Measurements from ENCODE around the gene RNF186.
"Not testable (repeated sequence)": the region's sequence is repeated elsewhere in the genome, so short reads cannot be mapped to it uniquely, and the experiment has no call there.

The RNF186 gene

DNA sequence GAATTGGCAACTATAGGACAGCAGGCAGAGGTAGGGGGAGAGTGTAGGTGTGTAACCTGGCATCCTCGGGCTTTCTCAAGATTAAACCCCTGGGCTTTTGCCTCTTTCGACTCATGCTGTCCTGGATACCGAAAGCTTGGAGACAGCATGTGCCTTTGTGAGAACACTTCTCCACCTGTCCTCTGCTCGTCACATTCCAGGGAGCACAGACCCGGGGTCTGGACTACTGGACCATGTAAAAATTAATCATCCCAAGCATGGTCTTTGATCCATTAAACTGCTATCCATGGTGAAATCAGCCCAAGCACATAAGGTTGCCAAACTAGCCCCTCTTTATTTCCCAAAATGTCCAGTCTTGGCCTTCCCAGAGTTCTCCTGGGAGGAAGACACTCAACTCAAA is 9.0 kb upstream of the RNF186 start:
- DNase-seq = no peak

DNA sequence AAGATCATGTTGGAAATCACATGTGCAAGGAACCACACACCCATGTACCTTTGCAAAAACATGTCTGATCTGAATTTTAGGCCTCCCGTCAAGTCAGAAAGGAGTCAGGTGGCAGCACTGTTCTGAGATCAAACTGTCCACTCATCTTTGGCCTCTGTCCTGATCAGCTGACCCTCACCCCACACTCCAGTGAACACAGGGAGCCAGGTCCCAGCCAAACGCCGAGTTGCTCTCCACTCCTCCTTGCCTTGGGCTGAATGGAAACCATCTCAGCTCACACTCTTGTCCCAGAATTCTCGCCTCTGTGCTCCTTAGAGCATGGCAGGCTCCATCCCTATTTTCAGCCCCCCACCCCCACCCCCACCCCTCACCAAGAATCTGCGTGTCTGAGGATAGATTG is 4.6 kb upstream of the RNF186 start:
- DNase-seq = no peak

DNA sequence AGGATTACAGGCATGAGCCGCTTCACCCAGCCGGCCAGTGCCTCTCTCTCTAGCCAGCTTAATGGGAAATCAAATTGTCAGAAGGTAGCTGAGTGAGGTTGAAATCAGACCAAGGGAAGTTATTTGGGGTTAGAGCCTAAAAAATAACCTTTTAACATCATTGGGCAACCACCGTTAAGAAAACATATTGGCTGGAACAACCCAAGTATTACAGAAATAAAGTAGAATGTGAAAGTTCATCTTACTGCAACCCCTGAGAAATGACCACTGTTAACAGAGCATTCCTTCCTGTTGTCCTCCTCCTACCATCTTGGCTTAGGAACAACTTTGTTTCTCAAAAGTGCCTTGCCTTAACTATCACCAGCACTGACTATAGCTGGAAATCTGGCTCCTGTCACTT is 3.2 kb upstream of the RNF186 start:
- no peak for DNase-seq

DNA sequence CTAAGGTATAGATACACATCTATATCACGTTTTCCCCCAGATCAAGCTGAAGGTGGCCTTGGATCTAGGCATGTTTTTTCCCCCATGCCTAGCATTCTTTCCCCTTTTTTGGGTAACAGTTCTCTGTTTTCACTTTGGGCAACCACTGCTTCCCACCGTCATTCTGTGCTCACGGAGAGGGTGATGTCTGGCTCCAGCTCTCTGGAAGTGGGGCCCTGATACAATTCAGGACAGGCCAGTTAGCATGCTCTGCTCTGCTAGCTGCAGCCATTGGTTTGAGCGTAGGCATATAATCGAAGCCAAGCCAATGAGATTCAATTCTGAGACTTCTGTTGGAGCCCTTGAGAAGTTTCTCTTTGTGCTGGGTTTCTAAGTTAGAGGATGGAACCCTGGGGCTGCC is 2.1 kb upstream of the RNF186 start:
- no peak for DNase-seq

DNA sequence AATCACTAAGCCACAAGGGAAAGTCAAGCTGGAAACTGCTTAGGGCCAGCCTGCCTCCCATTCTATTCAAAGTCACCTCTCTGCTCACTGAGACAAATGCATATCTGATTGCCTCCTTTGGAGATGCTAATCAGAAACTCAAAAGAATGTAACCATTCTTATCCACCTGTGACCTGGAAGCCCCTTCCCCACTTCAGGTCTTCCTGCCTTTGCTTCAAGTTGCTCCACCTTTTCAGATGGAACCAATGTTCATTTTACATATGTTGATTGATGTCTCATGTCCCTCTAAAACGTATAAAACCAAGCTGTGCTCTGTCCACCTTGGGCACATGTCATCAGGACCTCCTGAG is 1.6 kb upstream of the RNF186 start:
- not testable (repeated sequence) for DNase-seq

DNA sequence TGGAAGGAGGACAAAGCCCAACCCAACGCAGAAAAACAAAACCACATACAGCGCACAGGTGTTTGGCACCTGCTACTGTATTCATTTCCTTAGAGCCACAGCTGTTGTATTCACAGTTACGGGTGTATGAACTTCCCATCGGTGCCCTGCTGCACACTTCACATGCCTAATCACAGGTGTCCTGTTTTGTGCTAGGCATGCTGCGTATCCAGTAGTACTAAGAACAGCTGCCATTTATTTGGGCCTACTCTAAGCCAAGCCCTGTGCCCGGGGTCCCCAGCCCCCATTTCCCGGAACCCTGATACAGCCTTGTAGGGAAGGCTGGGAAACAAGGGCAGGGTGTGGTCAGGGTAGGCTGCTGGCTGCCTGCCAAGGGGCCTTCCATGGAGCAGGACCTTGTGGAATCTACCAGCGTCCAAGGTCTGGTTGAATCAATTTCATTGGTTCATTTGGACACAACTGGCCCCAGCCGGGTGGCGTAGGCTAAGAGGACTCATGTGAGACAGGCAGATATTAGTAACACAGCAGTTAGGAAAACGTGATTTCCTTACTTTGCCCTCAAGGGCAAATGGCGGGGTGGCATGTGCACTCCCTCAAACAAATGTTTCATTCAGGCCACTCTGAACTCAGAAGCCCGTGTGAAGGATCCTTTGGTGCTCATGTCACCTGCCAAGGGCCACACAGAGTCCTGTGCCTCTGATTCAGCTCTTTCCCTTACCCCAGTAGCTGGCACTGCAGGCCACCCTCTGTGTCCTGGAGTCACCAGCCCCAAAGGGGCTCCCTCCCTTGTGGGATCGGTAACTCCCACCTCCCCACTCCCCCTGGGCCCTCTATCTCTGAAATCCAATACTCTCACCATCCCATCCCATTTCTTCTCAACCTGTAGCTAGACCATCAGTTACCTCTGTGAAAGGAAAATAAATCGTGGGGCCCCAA is 986 bp upstream of the RNF186 start:
- no peak for DNase-seq

DNA sequence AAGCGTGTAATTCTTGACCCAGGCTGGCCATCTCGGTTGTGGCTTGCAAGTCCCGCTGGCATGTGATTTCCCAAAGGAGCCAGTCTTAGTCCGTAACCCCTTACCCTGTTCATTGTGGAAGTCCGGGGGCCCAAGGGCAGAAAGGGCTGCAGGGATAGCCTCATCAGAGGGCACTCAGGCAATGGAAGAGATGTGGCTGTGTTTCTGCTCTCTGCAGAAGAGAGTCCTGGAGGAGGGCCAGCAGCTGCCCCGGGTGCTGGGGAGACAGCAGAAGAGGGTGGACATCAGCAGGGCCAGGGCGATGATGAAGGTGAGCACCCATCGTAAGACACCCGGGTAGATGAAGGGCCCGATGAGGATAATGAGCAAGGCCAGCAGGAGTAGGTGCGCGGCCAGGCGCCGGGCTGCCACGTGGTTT is 830 bp downstream of the RNF186 start:
- DNase-seq = no peak

DNA sequence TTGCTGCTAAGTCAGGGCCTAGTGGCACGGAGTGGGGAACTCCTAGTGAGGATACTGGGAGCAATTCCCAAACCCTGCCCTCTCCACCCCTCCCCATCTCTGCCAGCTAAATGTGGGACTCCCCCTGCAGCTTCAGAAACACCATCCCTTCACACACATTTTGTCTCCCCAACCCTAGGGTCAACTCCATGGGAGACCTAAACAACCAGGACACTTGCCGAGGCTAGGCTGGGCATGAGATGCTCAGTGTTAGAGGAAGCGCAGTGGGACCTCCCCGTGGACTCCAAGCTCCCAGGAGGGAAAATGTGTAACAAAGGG is 1.5 kb downstream of the RNF186 start:
- no peak for DNase-seq

DNA sequence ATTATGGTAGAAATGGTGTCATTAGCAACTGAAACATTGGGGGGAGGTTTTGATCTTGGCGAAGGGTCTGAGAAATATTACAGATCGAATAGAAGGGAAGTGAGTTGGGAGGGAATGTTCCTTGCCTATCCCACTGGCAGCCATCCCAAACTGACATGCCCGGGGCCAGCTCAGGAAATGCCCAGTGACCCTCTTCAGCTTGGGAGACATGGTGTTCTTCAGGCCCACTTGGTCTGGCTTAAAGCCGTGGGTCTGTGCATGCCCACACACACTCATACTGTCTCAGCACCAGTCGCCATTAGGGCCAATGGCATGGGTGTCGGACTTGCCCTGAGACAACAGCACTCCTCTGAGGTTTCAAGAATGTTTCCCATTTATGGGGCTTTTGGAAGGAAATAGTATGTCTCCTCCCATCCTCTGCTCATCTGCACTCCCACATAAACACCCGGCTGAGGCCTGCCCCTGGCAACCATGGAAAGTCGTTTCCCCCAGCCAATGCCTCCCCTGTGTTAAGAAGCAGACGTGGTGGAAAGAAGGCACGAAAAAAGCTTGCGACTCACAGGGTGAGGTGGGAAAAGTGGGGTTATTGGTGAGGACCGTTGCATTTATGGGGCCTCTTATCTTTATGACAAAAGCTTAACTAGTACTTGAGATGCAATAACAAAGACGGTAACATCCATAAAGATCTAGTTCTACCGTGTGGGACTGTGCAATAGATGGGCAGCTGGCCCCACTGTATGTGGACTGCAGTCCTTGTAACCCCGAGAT is 2.0 kb downstream of the RNF186 start:
- DNase-seq = no peak

DNA sequence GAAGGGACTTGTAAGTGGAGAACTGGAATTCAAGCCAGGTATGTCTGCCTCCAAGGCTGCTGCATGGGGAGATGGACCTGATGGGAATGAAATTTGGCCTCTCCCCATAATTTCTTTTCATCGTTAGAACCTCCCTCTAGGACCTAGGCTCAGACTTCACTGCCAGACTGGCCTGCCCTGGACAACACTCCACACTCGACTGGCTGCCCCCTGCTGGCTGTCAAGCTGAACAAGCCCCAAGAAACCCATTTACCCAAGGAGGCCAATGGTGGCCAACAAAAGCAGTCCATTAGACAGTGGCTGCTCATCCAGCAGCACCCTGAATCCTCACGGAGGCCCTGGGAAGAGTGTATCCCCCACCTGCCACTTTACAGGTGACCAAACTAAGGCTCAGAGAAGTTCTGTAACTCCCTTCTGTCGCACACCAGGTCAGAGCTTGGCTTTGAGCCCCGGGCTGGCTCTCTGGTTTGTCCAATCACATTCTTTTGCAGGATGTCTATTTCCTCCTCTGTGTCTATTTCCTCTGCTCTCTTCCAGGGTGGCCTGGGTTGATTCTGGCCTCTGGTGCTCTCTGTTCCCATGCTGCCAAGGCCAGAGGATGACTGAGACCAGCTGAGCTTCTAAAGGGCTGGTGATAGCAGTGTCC is 3.8 kb downstream of the RNF186 start:
- DNase-seq = no peak

DNA sequence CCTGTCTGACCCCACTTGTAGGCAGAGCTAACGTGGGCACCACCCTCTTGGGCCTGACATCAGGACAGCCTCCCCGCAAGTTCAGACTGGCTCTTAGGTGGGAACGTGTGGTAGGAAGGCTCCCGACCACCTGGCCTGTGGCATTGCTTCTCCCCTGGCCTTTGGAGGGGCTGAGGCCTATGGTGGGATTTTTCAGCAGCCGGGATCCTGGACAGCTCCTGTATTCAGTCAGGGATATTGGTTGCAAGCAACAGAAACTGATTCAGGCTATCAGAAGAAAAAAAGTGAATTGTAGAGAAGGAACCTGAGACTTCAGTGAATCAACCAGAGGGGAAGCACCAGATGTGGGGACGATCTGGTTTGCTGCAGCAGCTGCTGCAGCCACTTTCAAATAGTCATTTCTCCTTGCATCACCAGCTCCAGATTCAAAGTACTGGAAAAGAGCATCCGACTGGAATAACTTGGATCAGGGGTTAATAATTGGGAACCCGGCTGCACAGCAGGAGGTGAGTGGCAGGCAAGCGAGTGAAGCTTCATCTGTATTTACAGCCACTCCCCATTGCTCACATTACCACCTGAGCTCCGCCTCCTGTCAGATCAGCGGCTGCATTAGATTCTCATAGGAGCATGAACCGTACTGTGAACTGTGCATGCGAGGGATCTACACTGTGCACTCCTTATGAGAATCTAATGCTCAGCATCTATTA is 5.9 kb downstream of the RNF186 start:
- DNase-seq = no peak

DNA sequence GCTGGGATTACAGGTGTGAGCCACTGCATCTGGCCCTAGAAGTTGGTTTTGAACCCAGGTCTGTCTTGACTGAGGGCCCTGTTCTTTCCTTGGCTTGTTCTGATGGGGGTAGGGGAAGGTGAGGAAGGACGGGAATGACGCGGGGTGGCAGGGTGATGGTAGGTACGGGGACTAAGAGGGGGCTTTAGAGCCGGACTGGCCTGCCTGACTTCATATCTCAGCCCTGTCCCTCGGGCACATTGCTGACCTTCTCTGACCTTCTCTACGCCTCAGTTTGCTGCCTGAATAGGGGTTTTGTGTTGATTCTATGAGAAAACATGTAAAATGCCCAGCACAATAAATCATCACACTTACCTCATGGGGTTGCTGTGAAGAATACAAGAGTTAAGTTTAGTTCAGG is 6.7 kb downstream of the RNF186 start:
- no peak for DNase-seq

DNA sequence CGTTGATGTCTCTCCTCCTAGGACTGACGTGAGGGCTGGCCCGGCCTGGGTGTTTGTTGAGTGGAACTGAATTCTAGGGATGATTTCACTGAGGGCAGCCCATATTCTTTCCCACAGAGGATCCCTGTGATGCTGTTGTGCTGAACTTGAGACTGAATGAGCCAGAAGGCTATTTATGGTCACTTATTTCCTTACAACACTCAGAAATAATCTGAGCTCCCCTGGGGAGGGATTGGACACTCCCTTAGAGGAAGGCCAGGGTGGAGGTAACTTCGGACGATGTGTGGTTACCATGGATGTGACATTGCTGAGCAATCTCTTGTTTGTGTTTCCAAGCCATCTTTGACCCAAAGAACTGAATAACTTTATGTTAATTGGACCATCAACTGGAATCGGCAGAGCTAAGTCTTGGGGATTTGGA is 10.2 kb downstream of the RNF186 start:
- no peak for DNase-seq

DNA sequence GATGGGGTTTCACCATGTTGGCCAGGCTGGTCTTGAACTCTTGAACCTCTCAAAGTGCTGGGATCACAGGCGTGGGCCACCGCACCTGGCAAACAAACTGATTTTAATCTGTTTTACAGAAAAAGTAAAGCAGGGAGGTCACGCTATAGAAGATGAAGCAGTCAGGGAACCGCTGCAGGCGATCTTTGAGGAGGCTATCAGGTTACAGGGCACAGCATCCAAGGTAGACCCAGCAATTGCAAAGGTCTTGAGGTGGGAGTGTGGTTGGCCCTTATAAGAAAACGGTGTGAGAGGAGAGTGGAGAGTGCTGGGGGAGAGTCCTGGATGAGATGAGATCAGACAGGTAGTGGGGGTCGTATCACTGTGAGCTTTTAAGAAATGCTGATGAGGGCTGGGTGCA is 12.8 kb downstream of the RNF186 start:
- DNase-seq = no peak

DNA sequence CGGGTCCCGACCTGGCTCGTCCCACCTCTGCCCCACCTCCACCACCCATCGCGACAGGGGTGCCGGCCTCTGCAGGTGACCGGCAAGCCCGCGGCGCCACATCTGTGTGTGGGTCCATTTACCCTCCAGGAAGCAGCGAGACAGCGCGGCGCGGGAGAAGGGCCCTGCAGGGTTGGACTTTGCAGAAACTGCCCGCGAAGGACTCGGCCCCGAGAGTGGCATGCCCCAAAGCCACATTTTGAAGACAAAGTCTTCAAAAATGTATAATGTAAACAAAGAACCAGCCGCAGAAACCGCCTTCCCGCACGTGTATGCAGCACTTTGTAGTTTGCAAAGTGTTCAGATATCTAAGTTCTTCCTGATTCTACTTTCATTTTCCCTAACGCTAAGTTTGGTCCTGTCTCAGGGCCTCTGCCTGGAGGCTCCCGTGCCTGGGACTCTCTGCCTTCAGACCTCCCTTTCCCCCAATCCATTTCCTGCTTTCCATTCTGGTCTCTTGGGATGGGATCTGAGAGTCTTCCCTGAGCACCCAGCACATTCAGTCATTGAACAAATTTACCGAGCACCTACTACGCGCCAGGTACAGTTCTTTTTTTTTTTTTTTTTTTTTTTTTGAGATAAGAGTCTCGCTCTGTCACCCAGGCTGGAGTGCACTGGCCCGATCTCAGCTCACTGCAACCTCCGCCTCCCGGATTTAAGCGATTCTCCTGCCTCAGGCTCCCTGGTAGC is 14.8 kb downstream of the RNF186 start:
- DNase-seq = peak; percentile 29

DNA sequence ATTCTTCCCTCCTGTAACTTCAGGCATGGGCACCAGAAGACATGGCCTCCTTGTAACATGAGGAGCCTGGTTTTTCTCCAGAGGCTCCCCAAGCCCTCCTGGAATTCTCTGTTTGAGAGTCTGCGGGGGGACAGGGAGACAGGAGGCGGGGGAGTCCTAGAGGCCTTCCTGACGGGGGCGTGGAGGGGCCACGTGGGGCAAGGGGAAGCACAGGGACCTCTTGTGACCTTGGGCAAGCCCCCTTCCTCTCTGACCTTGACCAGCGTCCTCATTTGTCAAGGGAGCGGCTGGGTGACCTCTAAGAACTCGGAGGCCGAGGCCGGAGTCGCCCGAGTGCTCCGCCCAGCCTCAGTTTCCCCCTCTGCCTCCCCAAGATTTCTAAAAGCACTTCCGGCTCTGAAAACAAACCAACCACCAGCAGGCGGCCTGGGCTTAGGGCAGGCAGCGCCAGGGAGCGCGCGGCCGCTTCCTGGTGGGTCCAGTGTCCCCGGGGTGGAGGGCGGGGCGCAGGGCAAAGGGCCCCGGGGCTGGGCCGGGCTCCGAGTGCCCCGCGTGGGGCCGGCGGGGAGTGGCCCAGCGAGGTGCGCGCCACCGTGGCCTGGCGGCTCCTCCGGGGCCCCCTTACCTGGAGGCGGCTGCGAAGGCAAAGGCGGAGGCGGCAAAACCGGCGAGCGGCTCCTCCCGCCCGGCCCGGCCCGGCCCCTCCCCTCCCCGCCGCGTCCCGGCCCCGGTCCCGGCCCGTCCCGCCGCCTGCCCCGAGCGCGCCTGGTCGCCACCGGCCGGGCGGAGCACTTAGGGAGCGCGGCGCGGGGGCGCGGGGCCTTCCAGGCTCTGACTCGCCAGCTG is 15.6 kb downstream of the RNF186 start, which contains the start of gene TMCO4:
TMCO4 (minus strand) TSS at position 687 of the 846 bp plus-strand sequence. CDS start 19,158 bp downstream, outside the sequence.
- peak; percentile 37 for DNase-seq

DNA sequence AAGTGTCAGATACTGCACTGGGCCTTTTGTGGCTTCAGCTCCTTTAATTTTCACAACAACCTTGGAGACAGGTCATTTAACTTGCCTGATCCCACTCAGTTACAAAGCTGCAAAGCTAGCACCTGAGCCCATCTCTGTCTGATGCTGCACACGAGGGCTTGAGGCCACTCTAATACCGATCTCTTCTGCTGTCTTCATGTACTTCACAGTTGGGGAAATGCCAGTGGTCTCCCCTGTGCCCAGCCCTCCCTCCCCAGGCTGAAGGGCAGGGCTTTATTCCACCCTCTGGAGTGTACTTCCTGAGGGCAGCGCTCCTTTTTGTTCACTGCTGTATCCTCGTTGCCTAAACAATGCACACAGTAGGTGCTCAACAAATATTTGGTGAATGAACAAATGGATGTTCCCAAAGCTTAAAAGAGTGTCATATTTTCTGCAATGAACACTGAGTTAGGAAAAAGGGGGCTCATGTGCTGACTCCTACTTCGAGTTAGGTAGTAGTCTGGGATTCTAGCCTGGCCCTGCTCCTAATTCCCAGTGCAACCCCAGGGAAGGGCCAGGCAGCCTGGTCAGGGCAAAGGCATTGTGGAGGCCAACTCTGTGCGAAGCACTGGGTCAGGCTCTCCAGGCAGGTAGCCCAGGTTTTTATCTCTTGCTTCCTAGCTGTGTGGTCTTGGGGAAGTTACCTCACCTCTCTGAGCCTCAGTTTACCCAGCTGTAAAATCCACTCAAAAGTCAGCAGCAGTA is 16.4 kb downstream of the RNF186 start:
- DNase-seq = no peak

DNA sequence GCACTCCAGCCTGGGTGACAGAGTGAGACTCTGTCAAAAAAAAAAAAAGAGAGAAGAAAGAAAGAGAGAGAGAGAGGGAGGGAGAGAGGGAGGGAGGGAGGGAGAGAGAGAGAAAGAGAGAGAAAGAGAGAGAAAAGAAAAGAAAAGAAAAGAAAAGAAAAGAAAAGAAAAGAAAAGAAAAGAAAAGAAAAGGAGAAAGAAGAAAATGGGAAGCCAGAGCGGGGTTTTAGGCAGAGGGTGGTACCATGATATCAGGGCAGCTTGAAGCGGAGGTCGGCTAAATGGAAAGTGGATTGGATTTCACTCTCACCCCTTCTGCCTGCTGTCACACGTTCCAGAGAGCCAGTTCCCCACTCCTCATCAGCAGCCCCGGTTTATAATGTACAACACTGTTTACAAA is 17.3 kb downstream of the RNF186 start:
- no peak for DNase-seq

DNA sequence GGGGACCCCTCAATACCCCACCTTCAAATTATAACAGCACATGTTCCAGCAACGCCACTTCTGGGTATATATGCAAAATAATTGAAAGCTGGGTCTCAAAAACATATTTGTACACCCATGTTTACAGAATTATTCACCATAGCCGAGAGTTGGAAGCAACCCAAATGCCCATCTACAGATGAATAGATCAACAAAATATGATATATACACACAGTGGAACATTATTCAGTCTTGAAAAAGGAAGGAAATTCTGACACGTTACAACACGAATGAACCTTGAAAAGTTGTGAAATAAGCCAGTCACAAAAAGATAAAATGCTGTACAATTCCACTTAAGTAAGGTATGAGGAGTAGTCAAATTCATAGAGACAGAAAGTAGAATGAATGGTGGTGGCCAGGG is 20.5 kb downstream of the RNF186 start:
- DNase-seq = no peak

DNA sequence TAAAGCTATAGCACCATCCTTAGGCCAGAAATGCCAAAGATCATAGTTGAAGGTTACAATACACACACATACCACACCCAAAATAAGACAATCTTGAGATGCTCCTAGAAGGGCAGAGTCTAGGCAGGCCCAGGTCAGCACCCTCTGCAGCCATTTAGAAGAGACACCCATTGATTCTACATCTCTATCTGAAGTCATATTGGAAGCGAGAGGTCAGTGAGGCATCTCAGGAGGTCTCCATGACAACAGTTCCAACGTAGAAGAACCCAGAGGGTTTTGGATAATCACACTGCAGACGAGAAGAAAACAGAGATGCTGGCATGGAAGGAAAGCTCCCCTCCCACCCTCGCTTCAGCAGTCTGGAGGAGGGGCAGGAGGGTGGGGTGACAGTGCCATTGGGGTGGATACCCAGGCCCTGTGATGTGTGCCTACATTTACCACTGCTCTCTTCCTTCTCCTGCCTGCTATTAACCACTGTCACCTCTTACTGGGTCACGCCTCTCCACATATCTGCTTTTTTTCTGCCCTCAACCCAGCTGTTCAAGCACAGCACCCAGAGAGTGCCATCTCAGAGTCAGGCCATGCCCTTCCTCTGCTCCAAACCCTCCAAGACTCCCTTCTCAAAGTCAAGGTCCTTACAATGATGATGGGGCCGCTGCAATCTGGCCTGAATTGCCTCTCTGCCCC is 21.6 kb downstream of the RNF186 start:
- DNase-seq = no peak

Measured in activated gamma-delta T cell (primary cell).